ENCODE data around the gene ARL2BP. TPM values are rescaled to one million over a fixed set of nuclear protein-coding genes. Genes with fewer than 3 reads are reported as not detected.

The ARL2BP gene
- total RNA-seq, 1 donor from 2014 or later = 49.4 TPM

GRCh38 chr16:57278494-57278893 is 33.4 kb downstream of the ARL2BP start:
- peaks cover 10% of the 10 kb centered on the region for H3K4me1 Mint-ChIP-seq (ENCODE audit: unreplicated experiment)
- H3K27me3 Mint-ChIP-seq = peaks cover 23% of the 10 kb centered on the region
- H3K4me3 Mint-ChIP-seq = no peak overlapping the region
- no peaks in the 10 kb centered on the region for H3K9me3 Mint-ChIP-seq
- no peak for TF ChIP-seq CTCF (conservative IDR thresholded peaks at IDR 0.05)
- H3K36me3 Mint-ChIP-seq = no peaks in the 10 kb centered on the region
- H3K27ac Mint-ChIP-seq = no peak overlapping the region
- no peak for DNase-seq (ENCODE audit: extremely low spot score, unreplicated experiment)

GRCh38 chr16:57279780-57280638 is 35.0 kb downstream of the ARL2BP start:
- no peak for TF ChIP-seq CTCF (conservative IDR thresholded peaks at IDR 0.05)

GRCh38 chr16:57281791-57282190 is 36.7 kb downstream of the ARL2BP start:
- TF ChIP-seq CTCF (conservative IDR thresholded peaks at IDR 0.05) = no peak
- no peak overlapping the region for H3K27ac Mint-ChIP-seq
- H3K4me3 Mint-ChIP-seq = no peak overlapping the region
- peaks cover 8% of the 10 kb centered on the region for H3K4me1 Mint-ChIP-seq (ENCODE audit: unreplicated experiment)
- peaks cover 38% of the 10 kb centered on the region for H3K27me3 Mint-ChIP-seq
- no peaks in the 10 kb centered on the region for H3K36me3 Mint-ChIP-seq
- H3K9me3 Mint-ChIP-seq = no peaks in the 10 kb centered on the region
- DNase-seq (ENCODE audit: extremely low spot score, unreplicated experiment) = no peak

More at GRCh38 chr16:57279780-57280638, 35.0 kb downstream of the ARL2BP start:
- H3K27ac Mint-ChIP-seq = peak overlapping the region; percentile 19
- peak overlapping the region; percentile 51 for H3K4me3 Mint-ChIP-seq
- H3K27me3 Mint-ChIP-seq = peaks cover 32% of the 10 kb centered on the region
- no peaks in the 10 kb centered on the region for H3K36me3 Mint-ChIP-seq
- H3K4me1 Mint-ChIP-seq (ENCODE audit: unreplicated experiment) = peaks cover 10% of the 10 kb centered on the region
- no peak for DNase-seq (ENCODE audit: extremely low spot score, unreplicated experiment)
- H3K9me3 Mint-ChIP-seq = no peaks in the 10 kb centered on the region

- Mint-ChIP-seq H3K27ac (peak overlapping the region; percentile 39), H3K36me3 (no peaks in the 10 kb centered on the region), H3K27me3 (peaks cover 40% of the 10 kb centered on the region), H3K9me3 (no peaks in the 10 kb centered on the region), H3K4me1 (ENCODE audit: unreplicated experiment) (peaks cover 4% of the 10 kb centered on the region), H3K4me3 (peak overlapping the region; percentile 76)
- no peak for TF ChIP-seq CTCF (conservative IDR thresholded peaks at IDR 0.05)
- no peak for DNase-seq (ENCODE audit: extremely low spot score, unreplicated experiment)
Measured at GRCh38 chr16:57282510-57283213, 37.6 kb downstream of the ARL2BP start.

- H3K4me3 Mint-ChIP-seq = peak overlapping the region; percentile 87
- peak overlapping the region; percentile 85 for H3K27ac Mint-ChIP-seq
- H3K4me1 Mint-ChIP-seq (ENCODE audit: unreplicated experiment) = no peaks in the 10 kb centered on the region
- no peak for TF ChIP-seq CTCF (conservative IDR thresholded peaks at IDR 0.05)
- no peak for DNase-seq (ENCODE audit: extremely low spot score, unreplicated experiment)
- no peaks in the 10 kb centered on the region for H3K9me3 Mint-ChIP-seq
- H3K27me3 Mint-ChIP-seq = peaks cover 40% of the 10 kb centered on the region
- no peaks in the 10 kb centered on the region for H3K36me3 Mint-ChIP-seq
Measured at GRCh38 chr16:57283214-57283958, 38.3 kb downstream of the ARL2BP start.

Measured in type B pancreatic cell (in vitro differentiated cells).